Measurements from ENCODE around the gene INO80B. TPM values are rescaled to one million over a fixed set of nuclear protein-coding genes. Genes with fewer than 3 reads are reported as not detected.

Gene INO80B
- total RNA-seq, 1 experiment from 2014 or later, result 24.0 TPM

GRCh38 chr2:74505448-74506246 lies 50.8 kb downstream of the INO80B start (continued):
- no peak for TF ChIP-seq EGR1 (IDR thresholded peaks at IDR 0.05; ENCODE audit: low read depth)
- no peak for TF ChIP-seq ATF3 (IDR thresholded peaks at IDR 0.05)
- TF ChIP-seq SP1 (IDR thresholded peaks at IDR 0.05; ENCODE audit: low read depth), result no peak
- TF ChIP-seq EZH2 (IDR thresholded peaks at IDR 0.05), result no peak
- no peak for TF ChIP-seq CBX3 (IDR thresholded peaks at IDR 0.05; ENCODE audit: low read depth)
- no peak for TF ChIP-seq ELF1 (IDR thresholded peaks at IDR 0.05; ENCODE audit: borderline replicate concordance, low read depth)

- H3K9ac ChIP-seq (ENCODE audit: low read length), result peak within 1 kb of the TSS; percentile 85
- H3K9me3 ChIP-seq (ENCODE audit: control insufficient read depth in 1 of 2, insufficient read depth in 1 of 2, low read depth in 1 of 2, low read length in 2 of 2), result no peaks in the 10 kb centered on the region
- intact Hi-C loops (cut with micrococcal nuclease), result no loop called here
- peak within 1 kb of the TSS; percentile 85 to 93 for H3K4me3 ChIP-seq (replicated peaks in 1 of 2; ENCODE audit: low read depth in 1 of 2, low read length in 2 of 2)
- BruUV-seq (replicated peaks), result no TSS peak
- peaks cover 22 to 46% of the 10 kb centered on the region in 2 experiments for H3K4me1 ChIP-seq (ENCODE audit: control insufficient read depth in 1 of 2, insufficient read depth in 2 of 2, low read length in 2 of 2)
- H3K9me2 ChIP-seq (ENCODE audit: insufficient read depth), result no peaks in the 10 kb centered on the region
- H3K79me2 ChIP-seq (ENCODE audit: insufficient read depth, low read length), result peaks cover 22% of the 10 kb centered on the region
- peak; percentile 83 for ATAC-seq
- peaks cover 3 to 16% of the 10 kb centered on the region in 2 experiments; a peak in 2 of 4 replicates for H3K36me3 ChIP-seq (ENCODE audit: control insufficient read depth in 1 of 2, insufficient read depth in 2 of 2, low read length in 2 of 2)
- ChIA-PET RAD21 (ENCODE audit: low non-redundant PET in 1 of 2, low total read pairs in 2 of 2, uncharacterized antibody in 2 of 2, unreplicated experiment in 2 of 2) (no interaction called here), POLR2A (interaction anchor here (0.9 to 1.8 kb wide), 5 partner anchors 19 to 53 kb away, joined by 3 to 7 read pairs (median 3); partner anchors contain the start of genes AUP1, DQX1, HTRA2 and INO80B), CTCF (no interaction called here)
- DNase-seq (ENCODE audit: low read depth, low spot score), result peak; percentile 96
- peak within 1 kb of the TSS; percentile 99 for H3K4me2 ChIP-seq (ENCODE audit: low read length)
- no peaks in the 10 kb centered on the region for H3K27me3 ChIP-seq (ENCODE audit: insufficient read depth, low read length)
- H4K20me1 ChIP-seq (ENCODE audit: insufficient read depth), result no peaks in the 10 kb centered on the region
- H3K27ac ChIP-seq (ENCODE audit: low read depth, low read length), result peak within 1 kb of the TSS; percentile 91
- H2AFZ ChIP-seq (ENCODE audit: low read depth, low read length, poor library complexity, severe bottlenecking), result no peak within 1 kb of the TSS
- no peak for TF ChIP-seq MAX (IDR thresholded peaks at IDR 0.05)
- peak; percentile 94 for TF ChIP-seq YY1 (IDR thresholded peaks at IDR 0.05; ENCODE audit: extremely low read depth, insufficient replicate concordance, low read depth, low read length)
- TF ChIP-seq EZH2phosphoT487 (IDR thresholded peaks at IDR 0.05; ENCODE audit: borderline replicate concordance), result no peak
- peak; percentile 57 for TF ChIP-seq POLR2AphosphoS5 (IDR thresholded peaks at IDR 0.05; ENCODE audit: low read depth, low read length)
- peak; percentile 7 for TF ChIP-seq TCF7L2 (IDR thresholded peaks at IDR 0.05; ENCODE audit: borderline replicate concordance, extremely low read depth, insufficient read depth, insufficient read length)
- no peak for TF ChIP-seq SRF (IDR thresholded peaks at IDR 0.05; ENCODE audit: low read depth)
- TF ChIP-seq SIN3A (IDR thresholded peaks at IDR 0.05; ENCODE audit: low read depth), result no peak
- no peak for TF ChIP-seq CBX3 (IDR thresholded peaks at IDR 0.05; ENCODE audit: low read depth)
- TF ChIP-seq ELF1 (IDR thresholded peaks at IDR 0.05; ENCODE audit: borderline replicate concordance, low read depth), result no peak
- no peak for TF ChIP-seq ZBTB33 (IDR thresholded peaks at IDR 0.05; ENCODE audit: extremely low read depth, insufficient replicate concordance, low read length)
- TF ChIP-seq REST (IDR thresholded peaks at IDR 0.05; ENCODE audit: low read depth), result no peak
- TF ChIP-seq POLR2A (IDR thresholded peaks at IDR 0.05; ENCODE audit: borderline replicate concordance, extremely low read depth, insufficient read depth, insufficient read length), result peak; percentile 46
- TF ChIP-seq FOSL1 (IDR thresholded peaks at IDR 0.05; ENCODE audit: low read depth), result no peak
- no peak for TF ChIP-seq RAD21 (IDR thresholded peaks at IDR 0.05; ENCODE audit: low read depth)
These were observed 52.4 kb downstream of the INO80B start, which contains the start of gene PCGF1 for GRCh38 chr2:74507145-74507925. TSS of gene PCGF1 (minus strand) at chr2:74507695. CDS start at chr2:74507668, 27 bp downstream.

Measured in HCT116 (cell line).